LNCAP (cell line): ENCODE measurements around the gene DNAH6.

ENCODE experiments used
- CTCF ChIP-seq: fragments of 450-650 bp; IDR thresholded peaks from 2 replicates; pipeline ENCODE4 v1.5.1; 2017; ENCODE audit warnings: mild to moderate bottlenecking

The DNAH6 gene

GRCh38 chr2:84519332-84519957, 3.1 kb downstream of the DNAH6 start:
- TF ChIP-seq CTCF = no peak

- peak; percentile 41; the same call in 1 of the 2 replicates for TF ChIP-seq CTCF
Measured at GRCh38 chr2:84526562-84526961, 10.3 kb downstream of the DNAH6 start.

- no peak for TF ChIP-seq CTCF
Measured at GRCh38 chr2:84527137-84528129, 11.1 kb downstream of the DNAH6 start.

- no peak for TF ChIP-seq CTCF
Measured at GRCh38 chr2:84532291-84532690, 16.0 kb downstream of the DNAH6 start.

- TF ChIP-seq CTCF = no peak
Measured at GRCh38 chr2:84534225-84534624, 17.9 kb downstream of the DNAH6 start.

- no peak for TF ChIP-seq CTCF
Measured at GRCh38 chr2:84537251-84537650, 21.0 kb downstream of the DNAH6 start.

GRCh38 chr2:84539729-84540128, 23.4 kb downstream of the DNAH6 start:
- TF ChIP-seq CTCF = no peak
